GM12865 (cell line): ENCODE results near the gene SLC19A1.

Source experiments
- DNase-seq: peaks from one replicate; pipeline ENCODE4 v3.0.0; 2010; ENCODE audit warnings: low read depth
- H3K4me3 ChIP-seq: 2 replicates; pipeline ENCODE4 v1.5.1; 2011; ENCODE audit warnings: mild to moderate bottlenecking, low read depth, low read length, control low read depth
- TF ChIP-seq, protein P1 (sequence below): IDR thresholded peaks from 2 replicates; pipeline ENCODE4 v1.5.1; 2011; ENCODE audit warnings: low read length, control low read depth, low read depth, inconsistent platforms; ENCODE audit not compliant: insufficient read depth; ENCODE audit errors: missing control alignments

Gene SLC19A1

DNA sequence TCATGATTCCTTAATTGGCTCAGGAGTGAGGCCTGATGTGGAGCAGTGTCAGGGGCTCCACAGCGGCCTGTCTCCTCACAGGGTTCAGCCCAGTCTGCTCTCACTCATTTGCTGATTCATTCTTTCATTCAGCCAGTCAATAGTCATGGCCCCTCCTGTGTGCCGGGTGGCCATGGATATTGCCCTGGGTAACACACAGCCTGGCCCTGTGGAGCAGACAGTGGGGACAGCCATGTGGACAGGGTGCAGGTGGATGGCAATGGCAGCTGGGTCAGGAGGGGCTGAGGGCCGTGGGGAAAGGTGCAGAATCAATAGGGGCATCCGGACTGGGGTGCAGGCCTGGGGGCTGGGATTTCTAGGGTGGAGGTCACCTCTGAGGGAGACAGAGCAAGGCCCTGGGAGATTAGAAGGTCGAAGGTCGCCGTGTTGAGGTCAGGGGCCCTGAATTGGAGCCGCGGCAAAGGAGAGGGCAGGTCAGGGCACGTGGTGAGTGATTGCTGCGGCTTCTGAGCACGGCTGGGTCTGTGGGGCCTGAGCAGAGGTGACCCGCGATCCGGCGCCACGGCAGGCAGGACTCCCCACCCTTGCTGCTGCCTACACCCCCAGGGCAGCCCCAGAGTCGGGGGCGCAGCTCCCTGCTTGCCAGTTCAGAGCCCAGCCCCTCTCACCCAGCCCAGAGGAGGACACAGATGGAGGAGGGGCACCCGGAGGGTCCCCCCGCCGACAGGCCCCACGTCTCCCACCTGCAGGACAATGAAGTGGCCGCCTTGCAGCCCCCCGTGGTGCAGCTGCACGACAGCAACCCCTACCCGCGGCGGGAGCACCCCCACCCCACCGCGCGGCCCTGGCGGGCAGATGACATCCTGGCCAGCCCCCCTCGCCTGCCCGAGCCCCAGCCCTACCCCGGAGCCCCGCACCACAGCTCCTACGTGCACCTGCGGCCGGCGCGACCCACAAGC, 33.4 kb downstream of the SLC19A1 start:
- TF ChIP-seq, protein P1, sequence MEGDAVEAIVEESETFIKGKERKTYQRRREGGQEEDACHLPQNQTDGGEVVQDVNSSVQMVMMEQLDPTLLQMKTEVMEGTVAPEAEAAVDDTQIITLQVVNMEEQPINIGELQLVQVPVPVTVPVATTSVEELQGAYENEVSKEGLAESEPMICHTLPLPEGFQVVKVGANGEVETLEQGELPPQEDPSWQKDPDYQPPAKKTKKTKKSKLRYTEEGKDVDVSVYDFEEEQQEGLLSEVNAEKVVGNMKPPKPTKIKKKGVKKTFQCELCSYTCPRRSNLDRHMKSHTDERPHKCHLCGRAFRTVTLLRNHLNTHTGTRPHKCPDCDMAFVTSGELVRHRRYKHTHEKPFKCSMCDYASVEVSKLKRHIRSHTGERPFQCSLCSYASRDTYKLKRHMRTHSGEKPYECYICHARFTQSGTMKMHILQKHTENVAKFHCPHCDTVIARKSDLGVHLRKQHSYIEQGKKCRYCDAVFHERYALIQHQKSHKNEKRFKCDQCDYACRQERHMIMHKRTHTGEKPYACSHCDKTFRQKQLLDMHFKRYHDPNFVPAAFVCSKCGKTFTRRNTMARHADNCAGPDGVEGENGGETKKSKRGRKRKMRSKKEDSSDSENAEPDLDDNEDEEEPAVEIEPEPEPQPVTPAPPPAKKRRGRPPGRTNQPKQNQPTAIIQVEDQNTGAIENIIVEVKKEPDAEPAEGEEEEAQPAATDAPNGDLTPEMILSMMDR, result no peak

DNA sequence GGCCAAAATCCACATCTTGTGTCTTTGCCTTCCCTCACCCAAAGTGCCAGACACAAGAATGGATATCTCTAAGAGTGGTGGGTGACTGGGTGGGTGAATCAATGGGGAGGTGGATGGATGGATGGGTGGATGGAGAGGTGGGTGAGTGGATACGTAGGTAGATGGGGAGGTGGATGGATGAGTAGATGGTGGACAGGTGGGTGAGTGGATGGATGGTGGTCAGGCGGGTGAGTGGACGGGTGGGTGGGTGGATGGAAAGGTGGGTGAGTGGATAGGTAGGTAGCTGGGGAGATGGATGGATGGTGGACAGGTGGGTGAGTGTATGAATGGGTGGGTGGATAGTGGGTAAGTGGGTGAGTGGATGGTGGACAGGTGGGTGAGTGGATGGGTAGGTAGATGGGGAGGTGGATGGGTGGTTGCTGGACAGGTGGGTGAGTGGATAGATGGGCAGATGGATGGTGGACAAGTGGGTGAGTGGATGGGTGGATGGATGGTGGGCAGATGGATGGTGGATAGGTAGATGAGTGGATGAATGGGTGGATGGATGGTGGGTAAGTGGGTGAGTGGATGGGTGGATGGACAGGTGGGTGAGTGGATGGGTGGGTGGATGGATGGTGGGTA, 34.2 kb downstream of the SLC19A1 start:
- DNase-seq, result no peak
- no peak overlapping the region for H3K4me3 ChIP-seq
- TF ChIP-seq, protein P1, result no peak

More for the DNA sequence above, 33.4 kb downstream of the SLC19A1 start:
- no peak for DNase-seq
- no peak overlapping the region for H3K4me3 ChIP-seq

DNA sequence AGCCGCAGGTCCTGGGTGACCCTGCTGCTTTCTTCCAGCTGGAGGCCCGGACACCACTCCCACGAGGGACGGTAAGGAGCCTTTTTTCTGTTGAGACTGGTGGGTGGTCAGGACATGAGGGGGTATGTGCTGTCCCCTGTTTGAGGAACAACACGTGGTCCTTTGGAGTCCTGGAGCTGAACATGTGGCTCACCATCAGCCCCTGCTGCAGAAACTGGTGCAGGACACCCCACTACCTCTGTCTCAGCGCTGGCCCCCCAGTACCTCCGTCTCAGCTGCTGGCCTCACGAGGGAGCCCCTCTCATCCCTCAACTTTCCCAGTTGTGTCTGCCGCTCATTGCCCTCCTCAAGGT, 34.7 kb downstream of the SLC19A1 start:
- H3K4me3 ChIP-seq, result no peak overlapping the region
- DNase-seq, result no peak
- TF ChIP-seq, protein P1, result no peak

DNA sequence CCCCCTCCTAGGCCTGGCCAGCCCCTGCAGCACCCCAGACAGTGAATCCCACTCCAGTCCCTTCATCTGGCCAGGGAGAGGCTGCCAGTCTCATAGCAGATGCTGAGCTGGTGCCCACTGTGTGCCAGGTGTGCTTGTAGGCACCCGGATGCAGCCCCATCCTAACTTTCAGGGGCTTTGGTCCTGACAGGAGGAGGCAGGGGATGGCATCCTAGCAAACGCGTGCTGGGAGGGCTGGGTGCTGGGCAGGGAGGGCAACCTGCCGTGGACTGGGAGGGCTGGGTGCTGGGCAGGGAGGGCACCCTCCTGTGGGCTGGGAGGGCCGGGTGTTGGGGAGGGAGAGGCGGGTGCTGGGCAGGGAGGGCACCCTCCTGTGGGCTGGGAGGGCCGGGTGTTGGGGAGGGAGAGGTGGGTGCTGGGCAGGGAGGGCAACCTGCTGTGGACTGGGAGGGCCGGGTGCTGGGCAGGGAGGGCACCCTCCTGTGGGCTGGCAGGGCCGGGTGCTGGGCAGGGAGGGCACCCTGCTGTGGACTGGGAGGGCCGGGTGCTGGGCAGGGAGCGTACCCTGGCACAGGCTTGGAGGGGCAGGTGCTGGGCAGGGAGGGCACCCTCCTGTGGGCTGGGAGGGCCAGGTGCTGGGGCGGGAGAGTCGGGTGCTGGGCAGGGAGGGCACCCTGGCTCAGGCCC, 35.3 kb downstream of the SLC19A1 start:
- TF ChIP-seq, protein P1, result no peak
- no peak for DNase-seq
- H3K4me3 ChIP-seq, result no peak overlapping the region

DNA sequence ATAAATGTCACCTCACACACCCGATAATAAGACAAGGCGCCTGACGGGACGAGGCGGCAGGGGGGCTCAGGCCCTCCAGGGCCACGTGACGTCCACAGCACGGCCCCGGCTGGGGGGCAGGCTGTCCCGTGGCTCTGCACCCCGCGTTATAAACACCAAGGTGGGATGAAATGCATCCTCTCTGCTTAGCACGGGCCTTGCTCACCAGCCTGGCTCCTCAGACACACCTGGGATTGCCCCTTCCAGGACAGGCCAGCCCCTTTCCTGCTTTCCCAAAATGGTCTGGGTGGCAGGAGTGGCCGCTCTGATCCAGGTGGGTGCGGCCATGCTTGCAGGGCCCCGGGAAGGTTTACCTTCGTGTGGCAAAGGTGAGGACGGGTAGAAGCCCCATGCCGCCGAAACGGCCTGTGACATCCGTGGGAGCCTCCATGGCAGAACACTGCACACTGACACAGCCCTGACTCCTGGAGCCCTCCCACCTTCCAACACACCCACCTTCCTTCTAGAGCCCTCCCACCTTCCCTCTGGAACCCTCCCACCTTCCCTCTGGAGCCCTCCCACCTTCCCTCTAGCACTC, 35.9 kb downstream of the SLC19A1 start:
- no peak for DNase-seq
- TF ChIP-seq, protein P1, result no peak
- no peak overlapping the region for H3K4me3 ChIP-seq

DNA sequence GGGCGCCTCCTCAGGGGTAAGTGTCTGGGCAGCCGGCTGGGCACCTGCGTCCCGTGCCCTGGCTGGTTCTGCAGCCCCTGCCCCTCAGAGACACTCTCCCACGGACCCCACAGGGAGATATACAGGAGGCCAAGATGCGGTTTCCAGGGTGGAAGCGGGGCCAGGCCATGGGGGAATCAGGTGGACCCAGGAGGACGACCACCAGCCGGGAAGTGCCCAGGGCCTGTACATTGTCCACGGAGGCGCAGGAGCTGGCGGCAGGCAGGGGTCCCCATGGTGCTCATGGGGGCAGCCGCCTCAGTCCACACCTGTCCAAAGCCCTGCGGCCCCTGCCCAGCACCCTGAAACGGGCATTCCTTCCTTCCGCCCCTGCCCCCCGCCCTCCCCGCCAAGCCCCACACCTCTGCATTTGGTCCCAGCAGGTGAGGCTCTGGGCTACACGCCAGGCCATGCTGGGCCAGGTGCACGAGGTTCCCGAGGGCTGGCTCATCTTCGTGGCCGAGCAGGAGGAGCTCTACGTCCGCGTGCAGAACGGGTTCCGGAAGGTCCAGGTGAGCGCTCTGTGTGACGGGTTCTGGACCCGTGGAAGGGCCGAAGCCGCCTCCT, 36.7 kb downstream of the SLC19A1 start:
- H3K4me3 ChIP-seq, result no peak overlapping the region
- no peak for DNase-seq
- TF ChIP-seq, protein P1, result no peak
